ENCODE results near the gene COIL.

Gene COIL

GRCh38 chr17:56892333-56892732 lies 68.5 kb downstream of the COIL start:
- peaks cover 10% of the 10 kb centered on the region for H3K4me1 Mint-ChIP-seq
- no peaks in the 10 kb centered on the region for H3K27me3 Mint-ChIP-seq

GRCh38 chr17:56891751-56892150 lies 69.1 kb downstream of the COIL start:
- Mint-ChIP-seq H3K4me1 (peaks cover 5% of the 10 kb centered on the region), H3K36me3 (peaks cover 74% of the 10 kb centered on the region), H3K4me3 (no peak overlapping the region), H3K27ac (no peak overlapping the region), H3K9me3 (peaks cover 5% of the 10 kb centered on the region), H3K27me3 (no peaks in the 10 kb centered on the region)
- ATAC-seq: no peak

More at GRCh38 chr17:56892333-56892732, 68.5 kb downstream of the COIL start:
- Mint-ChIP-seq H3K27ac (no peak overlapping the region), H3K9me3 (peaks cover 3% of the 10 kb centered on the region), H3K36me3 (peaks cover 73% of the 10 kb centered on the region), H3K4me3 (no peak overlapping the region)
- no peak for ATAC-seq

GRCh38 chr17:56890906-56891674 lies 69.8 kb downstream of the COIL start:
- Mint-ChIP-seq H3K4me1 (peaks cover 5% of the 10 kb centered on the region), H3K9me3 (peaks cover 5% of the 10 kb centered on the region), H3K27me3 (no peaks in the 10 kb centered on the region), H3K4me3 (no peak overlapping the region), H3K27ac (no peak overlapping the region), H3K36me3 (peaks cover 81% of the 10 kb centered on the region)
- no peak for ATAC-seq

- no peak overlapping the region for H3K4me3 Mint-ChIP-seq
- ATAC-seq: no peak
- no peak overlapping the region for H3K27ac Mint-ChIP-seq
Measured at GRCh38 chr17:56890390-56890789, 70.5 kb downstream of the COIL start.

More at GRCh38 chr17:56890390-56890789, 70.5 kb downstream of the COIL start:
- Mint-ChIP-seq H3K9me3 (peaks cover 5% of the 10 kb centered on the region), H3K4me1 (peaks cover 5% of the 10 kb centered on the region), H3K36me3 (peaks cover 80% of the 10 kb centered on the region), H3K27me3 (no peaks in the 10 kb centered on the region)
